Keratinocyte (primary cell): ENCODE results near the gene COG4. TPM values are rescaled to one million over a fixed set of nuclear protein-coding genes. Genes with fewer than 3 reads are reported as not detected.

Source experiments
- DNase-seq: peaks from one replicate; pipeline ENCODE4 v3.0.0-alpha.2; 2011; ENCODE audit warnings: low read depth, missing footprints, low spot score
- FAIRE-seq: peaks from 2 replicates; lab custom pipeline; 2011; peaks lifted over from hg19 to GRCh38; lab: Jason Lieb, UNC
- H2AFZ ChIP-seq: 2 replicates; pipeline ENCODE4 v1.6.0; 2012; ENCODE audit warnings: low read length, control low read depth, inconsistent platforms; ENCODE audit not compliant: control insufficient read depth
- H3K27ac ChIP-seq: 2 replicates; pipeline ENCODE4 v1.5.1; 2011; ENCODE audit warnings: low read length; ENCODE audit not compliant: control insufficient read depth, insufficient read depth
- H3K27me3 ChIP-seq: 3 replicates; pipeline ENCODE4 v1.6.0; 2011; ENCODE audit warnings: low read length; ENCODE audit not compliant: control insufficient read depth, insufficient read depth; ENCODE audit errors: extremely low read depth
- H3K36me3 ChIP-seq, 2 experiments: 2 replicates in 1 of 2; 3 replicates in 1 of 2; pipeline ENCODE4 v1.5.1; 2011; ENCODE audit warnings: low read length in 2 of 2, mild to moderate bottlenecking in 1 of 2; ENCODE audit not compliant: control insufficient read depth in 2 of 2, insufficient read depth in 2 of 2; ENCODE audit errors: extremely low read depth in 1 of 2
- H3K4me1 ChIP-seq: 3 replicates; pipeline ENCODE4 v1.5.1; 2011; ENCODE audit warnings: low read length; ENCODE audit not compliant: control insufficient read depth, insufficient read depth; ENCODE audit errors: extremely low read depth
- H3K4me2 ChIP-seq: 3 replicates; pipeline ENCODE4 v1.6.0; 2011; ENCODE audit warnings: low read depth, low read length; ENCODE audit not compliant: control insufficient read depth, insufficient read depth; ENCODE audit errors: extremely low read depth
- H3K4me3 ChIP-seq, 3 experiments: fragments of 200-600 bp in 1 of 3; sonication (generic) in 1 of 3; 2 replicates in 2 of 3; 3 replicates in 1 of 3; pipeline ENCODE4 v1.5.1; 2011 to 2016; ENCODE audit warnings: low read length in 3 of 3, mild to moderate bottlenecking in 3 of 3, control low read depth in 2 of 3, inconsistent platforms in 1 of 3, low read depth in 1 of 3, mixed read lengths in 1 of 3, mixed run types in 1 of 3, moderate library complexity in 1 of 3; ENCODE audit not compliant: control insufficient read depth in 2 of 3, insufficient read depth in 2 of 3; ENCODE audit errors: extremely low read depth in 1 of 3
- H3K79me2 ChIP-seq: 2 replicates; pipeline ENCODE4 v1.6.0; 2012; ENCODE audit warnings: low read length; ENCODE audit not compliant: control insufficient read depth, insufficient read depth
- H3K9ac ChIP-seq: 3 replicates; pipeline ENCODE4 v1.6.0; 2011; ENCODE audit warnings: low read length; ENCODE audit not compliant: control insufficient read depth, insufficient read depth; ENCODE audit errors: extremely low read depth
- H3K9me1 ChIP-seq: 3 replicates; pipeline ENCODE4 v1.6.0; 2011; ENCODE audit warnings: low read length; ENCODE audit not compliant: control insufficient read depth, insufficient read depth; ENCODE audit errors: extremely low read depth
- H3K9me3 ChIP-seq: 2 replicates; pipeline ENCODE4 v1.5.1; 2012; ENCODE audit warnings: low read depth, low read length; ENCODE audit not compliant: control insufficient read depth
- H4K20me1 ChIP-seq: 3 replicates; pipeline ENCODE4 v1.6.0; 2011; ENCODE audit warnings: low read length; ENCODE audit not compliant: control insufficient read depth, insufficient read depth; ENCODE audit errors: extremely low read depth
- EZH2 ChIP-seq: IDR thresholded peaks from one replicate; pipeline ENCODE4 v1.6.1; 2012; ENCODE audit warnings: inconsistent platforms, mild to moderate bottlenecking, low read length, moderate library complexity
- dilution Hi-C: fragments of 300-500 bp; cut with MboI; formaldehyde crosslinking; loops from one replicate; pipeline ENCODE4 v1.7.0; 2020; ENCODE audit warnings: low sequenced_read_pairs; ENCODE audit not compliant: extremely low pct_ligation_motif_present
- polyA plus RNA-seq, 5 experiments: library from polyadenylated mRNA; depleted of rRNA in 3 of 5; stranded (reverse) in 3 of 5; stranded (forward) in 1 of 5; unstranded in 1 of 5; fragments of >200 nt; gene quantifications; 1 replicate in 1 of 5; 2 replicates in 3 of 5; 3 replicates in 1 of 5; pipeline versions ENCODE4 v1.2.1 to v1.2.3, GENCODE V29; 2011 to 2012; ENCODE audit warnings: missing spikeins in 2 of 5, low read depth in 1 of 5, low replicate concordance in 1 of 5
- TF ChIP-seq, protein P1 (sequence below), 3 experiments: IDR thresholded peaks in 1 of 3; conservative IDR thresholded peaks in 1 of 3; optimal IDR thresholded peaks in 1 of 3; 2 replicates in 2 of 3; 3 replicates in 1 of 3; pipeline versions ENCODE3 to v1.5.1; 2011; ENCODE audit warnings: low read length in 3 of 3, mild to moderate bottlenecking in 3 of 3, moderate library complexity in 2 of 3, control low read depth in 1 of 3, inconsistent platforms in 1 of 3; ENCODE audit not compliant: insufficient read depth in 2 of 3; ENCODE audit errors: extremely low read depth in 1 of 3

Gene COG4
- polyA plus RNA-seq, 1 donor (not counting 4 experiments of a cell fraction or from before 2014, with no cell fraction given): 38.9 TPM

DNA sequence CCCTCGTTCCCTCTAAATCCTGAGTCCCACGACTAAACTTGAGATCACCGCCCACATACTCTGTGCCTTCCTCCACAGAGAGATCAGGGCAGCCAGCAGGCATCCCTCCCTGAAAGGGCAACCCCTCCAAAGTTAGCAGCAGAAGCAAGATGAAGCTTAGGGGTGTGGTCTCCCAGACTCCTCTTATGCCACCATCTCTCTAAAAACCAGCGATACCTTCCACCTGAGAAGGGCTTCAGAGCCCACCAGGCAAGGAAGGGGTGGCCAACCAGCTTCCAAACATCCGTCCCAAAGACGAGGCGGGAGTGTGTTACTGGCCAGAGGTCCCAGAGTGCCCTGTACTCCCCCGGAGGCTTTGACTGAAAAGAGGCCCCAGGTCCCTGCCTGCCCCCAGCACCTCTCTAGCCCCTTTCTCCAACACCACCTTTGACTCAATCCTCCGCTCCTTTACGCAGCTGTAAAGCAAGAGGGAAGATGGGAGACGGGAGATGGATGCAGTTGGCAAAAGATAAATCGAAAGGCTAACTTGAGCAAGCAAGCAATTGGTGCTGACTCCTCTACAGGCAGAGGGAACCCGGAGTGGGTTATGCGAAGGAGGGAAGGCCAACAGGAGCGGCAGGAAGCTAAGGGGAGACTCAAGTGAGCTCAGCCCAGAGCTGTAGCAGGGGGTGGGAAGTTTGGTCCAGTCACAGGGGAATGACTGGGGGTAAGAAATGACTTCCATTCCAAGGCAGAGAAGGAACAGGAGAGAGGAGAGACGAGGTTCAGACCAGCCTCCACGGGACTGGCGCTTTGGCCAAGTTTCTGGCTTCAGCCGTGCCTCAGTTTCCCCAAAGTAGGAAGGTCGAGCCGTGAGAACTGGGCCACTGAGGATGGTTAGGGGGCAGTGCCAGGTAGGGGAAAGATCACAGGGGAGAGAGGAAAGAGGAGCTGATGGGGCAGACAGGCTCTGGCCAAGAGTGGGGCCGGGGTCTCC, 85.5 kb downstream of the COG4 start:
- no peaks in the 10 kb centered on the region for H3K36me3 ChIP-seq
- FAIRE-seq (no peak), DNase-seq (no peak)
- dilution Hi-C loops: no loop called here
- peak overlapping the region; percentile 60 for H2AFZ ChIP-seq
- peak overlapping the region; percentile 99 for H3K4me2 ChIP-seq
- peak overlapping the region; percentile 44 for H3K9ac ChIP-seq
- H3K9me3 ChIP-seq: no peaks in the 10 kb centered on the region
- H3K27me3 ChIP-seq: no peaks in the 10 kb centered on the region
- no peaks in the 10 kb centered on the region for H3K9me1 ChIP-seq
- H3K79me2 ChIP-seq: peaks cover 6% of the 10 kb centered on the region
- no peak overlapping the region for H3K27ac ChIP-seq
- no peak for TF ChIP-seq EZH2
- TF ChIP-seq, protein P1, sequence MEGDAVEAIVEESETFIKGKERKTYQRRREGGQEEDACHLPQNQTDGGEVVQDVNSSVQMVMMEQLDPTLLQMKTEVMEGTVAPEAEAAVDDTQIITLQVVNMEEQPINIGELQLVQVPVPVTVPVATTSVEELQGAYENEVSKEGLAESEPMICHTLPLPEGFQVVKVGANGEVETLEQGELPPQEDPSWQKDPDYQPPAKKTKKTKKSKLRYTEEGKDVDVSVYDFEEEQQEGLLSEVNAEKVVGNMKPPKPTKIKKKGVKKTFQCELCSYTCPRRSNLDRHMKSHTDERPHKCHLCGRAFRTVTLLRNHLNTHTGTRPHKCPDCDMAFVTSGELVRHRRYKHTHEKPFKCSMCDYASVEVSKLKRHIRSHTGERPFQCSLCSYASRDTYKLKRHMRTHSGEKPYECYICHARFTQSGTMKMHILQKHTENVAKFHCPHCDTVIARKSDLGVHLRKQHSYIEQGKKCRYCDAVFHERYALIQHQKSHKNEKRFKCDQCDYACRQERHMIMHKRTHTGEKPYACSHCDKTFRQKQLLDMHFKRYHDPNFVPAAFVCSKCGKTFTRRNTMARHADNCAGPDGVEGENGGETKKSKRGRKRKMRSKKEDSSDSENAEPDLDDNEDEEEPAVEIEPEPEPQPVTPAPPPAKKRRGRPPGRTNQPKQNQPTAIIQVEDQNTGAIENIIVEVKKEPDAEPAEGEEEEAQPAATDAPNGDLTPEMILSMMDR (optimal IDR thresholded peaks at IDR 0.05 in 1 of 3, IDR thresholded peaks at IDR 0.05 in 1 of 3, conservative IDR thresholded peaks at IDR 0.05 in 1 of 3; ENCODE audit: extremely low read depth in 1 of 3, insufficient read depth in 2 of 3, low read length in 3 of 3): no peak
- peak overlapping the region; percentile 52 to 80 (median 66) for H3K4me3 ChIP-seq
- H3K4me1 ChIP-seq: peaks cover 31% of the 10 kb centered on the region
- H4K20me1 ChIP-seq: no peaks in the 10 kb centered on the region

DNA sequence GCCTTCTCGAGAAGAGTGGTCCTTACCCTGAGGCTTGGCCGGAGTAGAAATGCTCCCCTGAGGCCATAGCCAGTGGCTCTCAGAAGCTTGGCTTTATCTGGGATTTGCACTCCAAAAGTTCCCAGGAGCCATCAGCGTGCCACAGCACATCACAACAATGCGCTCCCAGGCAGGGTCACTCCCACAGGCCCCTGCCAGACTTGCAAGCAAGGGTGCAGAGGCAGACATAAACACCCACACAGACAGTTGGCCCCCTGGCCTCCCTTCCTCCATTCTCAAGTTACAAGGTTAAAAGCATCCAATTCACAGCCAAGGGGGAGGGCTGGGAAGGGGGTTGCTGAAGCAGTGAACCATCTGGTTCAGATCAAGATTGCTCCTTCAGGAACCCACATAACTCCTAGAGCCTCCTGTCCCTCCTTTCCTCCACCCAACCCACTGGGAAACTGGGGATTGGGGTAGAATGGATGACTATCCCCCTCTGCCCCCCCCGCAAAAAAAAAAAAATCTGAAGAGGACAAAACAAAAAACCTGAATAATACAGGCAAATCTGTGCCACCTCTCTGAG, 86.3 kb downstream of the COG4 start:
- Histone ChIP-seq H3K4me3 (no peak overlapping the region), H3K27me3 (no peaks in the 10 kb centered on the region), H4K20me1 (no peaks in the 10 kb centered on the region), H3K36me3 (no peaks in the 10 kb centered on the region), H3K79me2 (peaks cover 7% of the 10 kb centered on the region), H3K4me2 (peak overlapping the region; percentile 99), H2AFZ (no peak overlapping the region), H3K9ac (no peak overlapping the region), H3K27ac (no peak overlapping the region), H3K9me1 (no peaks in the 10 kb centered on the region), H3K9me3 (no peaks in the 10 kb centered on the region), H3K4me1 (peaks cover 31% of the 10 kb centered on the region)
- FAIRE-seq: no peak
- dilution Hi-C loops: no loop called here
- TF ChIP-seq, protein P1 (optimal IDR thresholded peaks at IDR 0.05 in 1 of 3, IDR thresholded peaks at IDR 0.05 in 1 of 3, conservative IDR thresholded peaks at IDR 0.05 in 1 of 3; ENCODE audit: extremely low read depth in 1 of 3, insufficient read depth in 2 of 3, low read length in 3 of 3): no peak
- TF ChIP-seq EZH2: no peak
- DNase-seq: no peak
